Upper lobe of left lung (tissue), 6 donors: ENCODE measurements around the gene TP53I11. TPM values are rescaled to one million over a fixed set of nuclear protein-coding genes. Genes with fewer than 3 reads are reported as not detected.

Experiments used
- ATAC-seq, 2 donors: fragments of 200-7000 bp; cut with Tn5 transposase; one replicate each; pipeline ENCODE4 v1.9.1; 2022; ENCODE audit warnings: mild to moderate bottlenecking in 2 of 2, moderate library complexity in 2 of 2; ENCODE audit not compliant: low FRiP score in 2 of 2
- DNase-seq, 2 donors: peaks; one replicate each; pipeline ENCODE4 v3.0.0-alpha.2; 2019 to 2020
- H3K27ac ChIP-seq, 4 donors: fragments of 200-600 bp; sonication (generic); one replicate each; pipeline ENCODE4 v1.5.1; 2016 to 2019
- H3K27me3 ChIP-seq, 4 donors: fragments of 200-600 bp; sonication (generic); one replicate each; pipeline ENCODE4 v1.5.1; 2017 to 2019
- H3K36me3 ChIP-seq, 4 donors: fragments of 200-600 bp; sonication (generic); one replicate each; pipeline ENCODE4 v1.5.1; 2016 to 2019
- H3K4me1 ChIP-seq, 4 donors: fragments of 200-600 bp; sonication (generic); one replicate each; pipeline ENCODE4 v1.5.1; 2018 to 2019
- H3K4me3 ChIP-seq, 4 donors: fragments of 200-600 bp; sonication (generic); one replicate each; pipeline ENCODE4 v1.5.1; 2017 to 2019; ENCODE audit warnings: mild to moderate bottlenecking in 2 of 4, moderate library complexity in 1 of 4
- H3K9me3 ChIP-seq, 4 donors: fragments of 200-600 bp; sonication (generic); one replicate each; pipeline ENCODE4 v1.5.1; 2018 to 2019
- EP300 ChIP-seq, 4 donors: sonication (generic); formaldehyde crosslinking; IDR thresholded peaks; one replicate each; pipeline ENCODE4 v1.5.1; 2017; ENCODE audit warnings: antibody characterized with exemption in 4 of 4, control low read depth in 2 of 4
- POLR2A ChIP-seq, 4 donors: fragments of 450-650 bp; IDR thresholded peaks; one replicate each; pipeline ENCODE4 v1.5.1; 2016 to 2017; ENCODE audit warnings: antibody characterized with exemption in 4 of 4, mild to moderate bottlenecking in 2 of 4
- POLR2AphosphoS5 ChIP-seq, 2 donors: sonication (generic); formaldehyde crosslinking; IDR thresholded peaks; one replicate each; pipeline ENCODE4 v1.5.1; 2017; ENCODE audit warnings: antibody characterized with exemption in 2 of 2
- WGBS, 2 donors: methylation state at CpG; one replicate each; pipeline ENCODE4 v1.1.5; 2017 to 2018; 5-methylcytosine and 5-hydroxymethylcytosine counted together
- total RNA-seq, 6 donors: library from RNA; depleted of rRNA in 4 of 6; stranded (reverse); fragments of >200 nt in 4 of 6; gene quantifications; one replicate each; pipeline versions ENCODE4 v1.1.0 to v1.2.1, GENCODE V29; 2016 to 2021
- TF ChIP-seq, protein P1 (sequence below), 6 experiments: fragments of 450-650 bp in 4 of 6; fragments of 200-600 bp in 2 of 6; sonication (generic) in 2 of 6; IDR thresholded peaks; one replicate each; pipeline ENCODE4 v1.5.1; 2016 to 2019; ENCODE audit warnings: antibody characterized with exemption in 6 of 6
- donor health status: DM: no; HTN: no; CAD: no; lungs with moderate emphysema.
- donor health status: DM: no; HTN: yes; CAD: no; lungs with severe emphysema.

TP53I11 gene
- total RNA-seq, 6 donors from 2014 or later, result 55.3 to 127 (median 101) TPM

DNA sequence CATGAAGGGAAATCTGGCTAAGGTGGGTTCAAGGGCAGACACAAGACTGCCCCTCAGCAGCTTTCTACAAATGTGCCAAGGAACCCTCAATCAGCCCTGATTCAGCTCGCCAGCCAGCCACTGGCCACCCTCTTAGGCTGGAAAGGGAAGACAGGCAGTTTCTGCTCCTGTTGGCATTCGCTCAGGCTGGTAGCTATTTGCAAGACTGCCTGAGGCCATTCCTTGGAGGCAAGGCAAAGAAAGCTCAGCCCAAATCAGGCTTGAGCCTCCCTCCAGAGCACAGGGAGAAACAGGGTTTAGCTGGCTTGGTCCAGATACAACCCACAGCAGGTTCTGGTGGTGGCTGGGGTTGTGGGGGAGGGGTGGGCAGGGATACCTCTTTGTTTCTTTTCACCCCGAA lies 19.2 kb downstream of the TP53I11 start:
- H3K4me1 ChIP-seq, result peaks cover 0 to 3% (median 0%) of the 10 kb centered on the region in 4 donors
- H3K27ac ChIP-seq, result no peak overlapping the region
- no peaks in the 10 kb centered on the region for H3K9me3 ChIP-seq
- ATAC-seq (no peak), DNase-seq (no peak)
- 75 to 79% methylated on average over 3 of the region's 3 CpGs for WGBS, 2 donors
- no peaks in the 10 kb centered on the region for H3K27me3 ChIP-seq
- TF ChIP-seq POLR2AphosphoS5 (IDR thresholded peaks at IDR 0.05) (no peak), EP300 (IDR thresholded peaks at IDR 0.05) (no peak), POLR2A (IDR thresholded peaks at IDR 0.05) (no peak)
- TF ChIP-seq, protein P1, sequence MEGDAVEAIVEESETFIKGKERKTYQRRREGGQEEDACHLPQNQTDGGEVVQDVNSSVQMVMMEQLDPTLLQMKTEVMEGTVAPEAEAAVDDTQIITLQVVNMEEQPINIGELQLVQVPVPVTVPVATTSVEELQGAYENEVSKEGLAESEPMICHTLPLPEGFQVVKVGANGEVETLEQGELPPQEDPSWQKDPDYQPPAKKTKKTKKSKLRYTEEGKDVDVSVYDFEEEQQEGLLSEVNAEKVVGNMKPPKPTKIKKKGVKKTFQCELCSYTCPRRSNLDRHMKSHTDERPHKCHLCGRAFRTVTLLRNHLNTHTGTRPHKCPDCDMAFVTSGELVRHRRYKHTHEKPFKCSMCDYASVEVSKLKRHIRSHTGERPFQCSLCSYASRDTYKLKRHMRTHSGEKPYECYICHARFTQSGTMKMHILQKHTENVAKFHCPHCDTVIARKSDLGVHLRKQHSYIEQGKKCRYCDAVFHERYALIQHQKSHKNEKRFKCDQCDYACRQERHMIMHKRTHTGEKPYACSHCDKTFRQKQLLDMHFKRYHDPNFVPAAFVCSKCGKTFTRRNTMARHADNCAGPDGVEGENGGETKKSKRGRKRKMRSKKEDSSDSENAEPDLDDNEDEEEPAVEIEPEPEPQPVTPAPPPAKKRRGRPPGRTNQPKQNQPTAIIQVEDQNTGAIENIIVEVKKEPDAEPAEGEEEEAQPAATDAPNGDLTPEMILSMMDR (IDR thresholded peaks at IDR 0.05), result no peak
- H3K4me3 ChIP-seq, result no peak overlapping the region
- H3K36me3 ChIP-seq, result peaks cover 0 to 29% (median 24%) of the 10 kb centered on the region in 4 donors

DNA sequence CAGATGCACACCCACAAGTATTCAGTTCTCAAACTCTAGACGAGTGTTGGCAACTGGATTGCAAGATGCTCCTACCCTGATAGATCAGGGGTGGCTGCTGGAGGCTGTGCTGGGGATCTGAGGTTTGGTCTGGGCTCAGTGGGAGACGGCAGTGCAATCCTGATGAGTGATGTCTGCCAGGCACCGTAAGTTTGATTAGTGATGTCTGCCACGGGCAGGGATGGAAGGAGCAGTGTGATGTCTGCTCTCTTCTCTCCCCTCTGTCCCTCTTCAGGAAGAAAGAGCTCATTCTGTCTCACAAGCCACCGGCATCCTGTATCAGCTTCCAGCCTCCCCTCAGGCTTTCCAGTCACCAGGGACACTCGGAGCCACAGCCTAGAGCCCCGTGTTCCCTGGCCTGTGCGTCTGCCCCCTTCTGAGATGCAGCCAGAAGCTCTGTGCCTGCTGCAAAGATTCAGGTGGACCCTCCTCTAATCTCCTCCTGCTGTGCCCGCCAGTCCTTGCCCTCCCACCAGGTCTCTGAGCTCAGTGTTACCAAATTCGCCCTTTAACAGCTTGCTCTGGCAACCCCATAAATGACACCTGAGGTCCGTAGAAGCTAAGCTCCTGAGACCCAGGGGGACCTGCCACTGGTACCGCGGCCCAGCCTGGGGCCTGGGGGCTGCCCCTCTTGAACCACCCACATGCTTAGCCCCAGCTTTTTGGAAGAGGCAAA lies 19.9 kb downstream of the TP53I11 start:
- H3K4me1 ChIP-seq, result no peaks in the 10 kb centered on the region
- H3K27ac ChIP-seq, result no peak overlapping the region
- H3K4me3 ChIP-seq, result no peak overlapping the region
- H3K9me3 ChIP-seq, result no peaks in the 10 kb centered on the region
- no peak for DNase-seq
- H3K27me3 ChIP-seq, result no peaks in the 10 kb centered on the region
- WGBS, 2 donors, result 72 to 81% methylated on average over 13 of the region's 13 CpGs
- peaks cover 0 to 26% (median 23%) of the 10 kb centered on the region in 4 donors for H3K36me3 ChIP-seq
- no peak for TF ChIP-seq EP300 (IDR thresholded peaks at IDR 0.05)
- no peak for TF ChIP-seq POLR2AphosphoS5 (IDR thresholded peaks at IDR 0.05)
- TF ChIP-seq, protein P1 (IDR thresholded peaks at IDR 0.05), result no peak
- no peak for TF ChIP-seq POLR2A (IDR thresholded peaks at IDR 0.05)
- ATAC-seq, result no peak

DNA sequence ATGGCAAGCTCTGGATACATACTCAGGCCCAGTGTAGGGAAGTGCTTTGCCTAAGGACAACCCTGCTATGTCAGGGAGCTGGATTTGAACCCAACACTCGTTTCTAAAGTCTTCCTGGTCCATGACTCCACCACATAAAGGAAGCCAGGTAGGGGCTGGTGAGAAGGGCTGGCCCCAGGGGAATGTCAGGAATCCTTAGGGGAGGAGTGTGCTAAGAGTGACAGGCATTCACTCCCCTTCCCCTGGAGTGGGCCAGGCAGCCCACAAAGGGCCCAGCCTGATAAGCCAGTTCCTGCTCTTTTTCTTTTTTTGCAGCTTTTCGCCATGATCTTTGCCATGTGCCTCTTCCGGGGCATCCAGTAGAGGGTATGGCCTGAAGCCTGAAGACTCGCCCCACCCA lies 21.9 kb downstream of the TP53I11 start:
- Histone ChIP-seq H3K27me3 (no peaks in the 10 kb centered on the region), H3K27ac (no peak overlapping the region), H3K36me3 (peaks cover 0 to 10% (median 7%) of the 10 kb centered on the region in 4 donors), H3K9me3 (no peaks in the 10 kb centered on the region), H3K4me1 (no peaks in the 10 kb centered on the region), H3K4me3 (no peak overlapping the region)
- DNase-seq (no peak), ATAC-seq (no peak)
- WGBS, 2 donors, result 56 to 75% methylated on average over 4 of the region's 4 CpGs
- TF ChIP-seq, protein P1 (IDR thresholded peaks at IDR 0.05), result no peak
- no peak for TF ChIP-seq EP300 (IDR thresholded peaks at IDR 0.05)
- no peak for TF ChIP-seq POLR2A (IDR thresholded peaks at IDR 0.05)
- no peak for TF ChIP-seq POLR2AphosphoS5 (IDR thresholded peaks at IDR 0.05)

DNA sequence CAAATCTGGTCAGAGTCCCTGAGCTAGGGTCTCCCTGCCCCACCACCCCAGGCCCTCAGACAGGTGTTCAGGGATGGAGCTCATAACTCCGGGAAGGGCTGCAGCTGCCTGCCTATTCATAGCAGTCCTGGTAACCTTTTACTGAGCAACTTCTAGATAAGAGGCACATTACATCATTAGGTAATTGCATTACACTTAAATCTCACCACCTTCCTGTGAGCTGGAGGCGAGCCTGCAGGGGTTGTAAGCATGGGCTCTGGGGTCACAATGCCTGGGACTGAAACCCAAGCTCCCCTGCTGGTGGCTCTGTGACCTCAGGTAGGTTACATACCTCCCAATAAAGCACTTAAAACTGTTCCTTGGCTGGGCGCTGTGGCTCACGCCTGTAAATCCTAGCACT lies 22.5 kb downstream of the TP53I11 start:
- ATAC-seq (no peak), DNase-seq (no peak)
- Histone ChIP-seq H3K36me3 (peaks cover 0 to 3% (median 2%) of the 10 kb centered on the region in 4 donors), H3K27me3 (no peaks in the 10 kb centered on the region), H3K27ac (no peak overlapping the region), H3K4me1 (no peaks in the 10 kb centered on the region), H3K4me3 (no peak overlapping the region), H3K9me3 (no peaks in the 10 kb centered on the region)
- 75 to 100% methylated on average over 1 to 4 of the region's 4 CpGs for WGBS, 2 donors
- no peak for TF ChIP-seq POLR2AphosphoS5 (IDR thresholded peaks at IDR 0.05)
- TF ChIP-seq, protein P1 (IDR thresholded peaks at IDR 0.05), result no peak
- no peak for TF ChIP-seq POLR2A (IDR thresholded peaks at IDR 0.05)
- TF ChIP-seq EP300 (IDR thresholded peaks at IDR 0.05), result no peak
